K562 (cell line): ENCODE results near the gene ADORA2B. TPM values are rescaled to one million over a fixed set of nuclear protein-coding genes. Genes with fewer than 3 reads are reported as not detected.

Source experiments
- CREB5 ChIP-seq: fragments of 250-450 bp; sonication (Bioruptor Pico); IDR thresholded peaks from 2 replicates; pipeline ENCODE4 v1.5.0; 2020; ENCODE audit warnings: mild to moderate bottlenecking
- ETS2 ChIP-seq: IDR thresholded peaks from 2 replicates; pipeline ENCODE4 v1.6.1; 2016; ENCODE audit warnings: borderline replicate concordance, missing genetic modification characterization, mild to moderate bottlenecking, moderate library complexity, missing compliant biosample characterization; ENCODE audit not compliant: poor library complexity, severe bottlenecking
- ETV5 ChIP-seq: sonication (generic); formaldehyde crosslinking; IDR thresholded peaks from 2 replicates; pipeline ENCODE4 v1.4.0; 2020; ENCODE audit warnings: low read depth, mild to moderate bottlenecking, missing genetic modification reagents
- GATAD2B ChIP-seq: fragments of 450-650 bp; IDR thresholded peaks from 2 replicates; pipeline ENCODE4 v1.6.1; 2017; ENCODE audit warnings: mild to moderate bottlenecking, borderline replicate concordance
- MBD2 ChIP-seq: sonication (generic); IDR thresholded peaks from 2 replicates; pipeline ENCODE4 v1.6.1; 2016; ENCODE audit warnings: low read depth, borderline replicate concordance
- MCM3 ChIP-seq: fragments of 450-650 bp; IDR thresholded peaks from 2 replicates; pipeline ENCODE4 v1.6.1; 2016
- NFXL1 ChIP-seq: fragments of 450-650 bp; formaldehyde crosslinking; IDR thresholded peaks from 2 replicates; pipeline ENCODE4 v1.4.0; 2021; ENCODE audit warnings: mild to moderate bottlenecking
- PCBP2 ChIP-seq: fragments of 200-400 bp; formaldehyde crosslinking; IDR thresholded peaks from 2 replicates; pipeline ENCODE4 v1.6.1; 2018; ENCODE audit warnings: low read length, low read depth, mild to moderate bottlenecking, moderate library complexity; ENCODE audit not compliant: poor library complexity, severe bottlenecking
- RBBP5 ChIP-seq: fragments of 200-600 bp; sonication (generic); IDR thresholded peaks from 2 replicates; pipeline ENCODE4 v1.6.1; 2012; ENCODE audit warnings: borderline replicate concordance, mild to moderate bottlenecking, low read length, control low read depth, inconsistent platforms; ENCODE audit not compliant: insufficient read depth, poor library complexity, severe bottlenecking
- SMARCC2 ChIP-seq: fragments of 450-650 bp; IDR thresholded peaks from 2 replicates; pipeline ENCODE4 v1.6.1; 2017; ENCODE audit warnings: antibody characterized with exemption, moderate library complexity, mild to moderate bottlenecking, low read depth
- SRF ChIP-seq, 2 experiments: fragments of 250-450, 450-650 bp in 1 of 2; sonication (Bioruptor Pico) in 1 of 2; sonication (generic) in 1 of 2; formaldehyde crosslinking; IDR thresholded peaks; 2 replicates each; pipeline versions ENCODE4 v1.5.0 to v1.5.1; 2020 to 2022; ENCODE audit warnings: mild to moderate bottlenecking in 1 of 2, missing genetic modification reagents in 1 of 2
- ZBTB33 ChIP-seq: sonication (generic); formaldehyde crosslinking; IDR thresholded peaks from 2 replicates; pipeline ENCODE4 v1.8.1; 2023; ENCODE audit warnings: mild to moderate bottlenecking, missing genetic modification reagents
- ZEB2 ChIP-seq: fragments of 450-650 bp; IDR thresholded peaks from 2 replicates; pipeline ENCODE4 v1.6.1; 2016
- ZFP1 ChIP-seq: fragments of 450-650 bp; formaldehyde crosslinking; IDR thresholded peaks from 2 replicates; pipeline ENCODE4 v1.4.0; 2020; ENCODE audit warnings: mild to moderate bottlenecking, mixed read lengths
- ZNF347 ChIP-seq: fragments of 450-650 bp; formaldehyde crosslinking; IDR thresholded peaks from 2 replicates; pipeline ENCODE4 v1.4.0; 2020; ENCODE audit warnings: low read depth, mild to moderate bottlenecking, moderate library complexity
- ZNF707 ChIP-seq: fragments of 250-450 bp; sonication (Bioruptor Pico); conservative IDR thresholded peaks from 2 replicates; pipeline ENCODE4 v1.8.0; 2022; ENCODE audit warnings: inconsistent platforms, mild to moderate bottlenecking, moderate library complexity
- ZNF830 ChIP-seq: fragments of 250-450 bp; sonication (Bioruptor Pico); IDR thresholded peaks from 2 replicates; pipeline ENCODE4 v1.5.0; 2021; ENCODE audit warnings: mild to moderate bottlenecking
- polyA plus RNA-seq, 8 experiments: library from polyadenylated mRNA; depleted of rRNA in 4 of 8; stranded (reverse) in 5 of 8; unstranded in 3 of 8; fragments of >200 nt; fragmentation: Nextera tagmentation in 2 of 8; fragmentation: Illumina TruSeq in 1 of 8; extraction: Ambion mirVana in 2 of 8; extraction: Trizol in 1 of 8; gene quantifications; 2 replicates each; pipeline versions ENCODE4 v1.2.1 to v1.2.3, GENCODE V29; 2011 to 2014; ENCODE audit warnings: inconsistent platforms in 1 of 8, missing spikeins in 1 of 8
- total RNA-seq, 7 experiments: library from RNA; depleted of rRNA in 6 of 7; stranded (reverse); fragments of >200 nt in 6 of 7; fragmentation: Illumina TruSeq in 2 of 7; extraction: Trizol in 2 of 7; gene quantifications; 2 replicates each; pipeline versions ENCODE4 v1.2.1 to v1.2.3, GENCODE V29; 2011 to 2021; ENCODE audit warnings: low replicate concordance in 1 of 7
- TF ChIP-seq, protein P1 (sequence below): fragments of 250-450 bp; sonication (Bioruptor Pico); IDR thresholded peaks from 2 replicates; pipeline ENCODE4 v1.5.0; 2021
- TF ChIP-seq, protein P2 (sequence below): fragments of 250-450 bp; sonication (Bioruptor Pico); IDR thresholded peaks from 2 replicates; pipeline ENCODE4 v1.9.0; 2021; ENCODE audit warnings: mild to moderate bottlenecking
- TF ChIP-seq, protein P3 (sequence below): fragments of 250-450 bp; sonication (Bioruptor Pico); IDR thresholded peaks from 2 replicates; pipeline ENCODE4 v1.8.0; 2021; ENCODE audit warnings: borderline replicate concordance, mild to moderate bottlenecking, moderate library complexity; ENCODE audit not compliant: poor library complexity, severe bottlenecking

ADORA2B gene
- total and polyA plus RNA-seq, 9 of the 15 experiments (the other 6 are each of a cell fraction or from before 2014, with no cell fraction given): 6.4 to 16.6 (median 10.5) TPM

GRCh38 chr17:15944759-15945526 lies at the start of gene ADORA2B (continued):
- no peak for TF ChIP-seq ZBTB33 (CRISPR knock-in tag)
- TF ChIP-seq, protein P1, sequence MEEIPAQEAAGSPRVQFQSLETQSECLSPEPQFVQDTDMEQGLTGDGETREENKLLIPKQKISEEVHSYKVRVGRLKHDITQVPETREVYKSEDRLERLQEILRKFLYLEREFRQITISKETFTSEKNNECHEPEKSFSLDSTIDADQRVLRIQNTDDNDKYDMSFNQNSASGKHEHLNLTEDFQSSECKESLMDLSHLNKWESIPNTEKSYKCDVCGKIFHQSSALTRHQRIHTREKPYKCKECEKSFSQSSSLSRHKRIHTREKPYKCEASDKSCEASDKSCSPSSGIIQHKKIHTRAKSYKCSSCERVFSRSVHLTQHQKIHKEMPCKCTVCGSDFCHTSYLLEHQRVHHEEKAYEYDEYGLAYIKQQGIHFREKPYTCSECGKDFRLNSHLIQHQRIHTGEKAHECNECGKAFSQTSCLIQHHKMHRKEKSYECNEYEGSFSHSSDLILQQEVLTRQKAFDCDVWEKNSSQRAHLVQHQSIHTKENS: no peak
- no peak for TF ChIP-seq SRF (CRISPR knock-in tag; IDR thresholded peaks at IDR 0.05)
- TF ChIP-seq MBD2: no peak
- no peak for TF ChIP-seq ETV5 (CRISPR knock-in tag)
- no peak for TF ChIP-seq ZEB2
- TF ChIP-seq MCM3: no peak
- no peak for TF ChIP-seq GATAD2B
- TF ChIP-seq CREB5: no peak
- TF ChIP-seq ZNF347 (CRISPR knock-in tag): no peak
- peak; percentile 63 for TF ChIP-seq RBBP5
- TF ChIP-seq ZNF707 (CRISPR knock-in tag): no peak
- TF ChIP-seq ETS2 (tag): no peak
- TF ChIP-seq, protein P2, sequence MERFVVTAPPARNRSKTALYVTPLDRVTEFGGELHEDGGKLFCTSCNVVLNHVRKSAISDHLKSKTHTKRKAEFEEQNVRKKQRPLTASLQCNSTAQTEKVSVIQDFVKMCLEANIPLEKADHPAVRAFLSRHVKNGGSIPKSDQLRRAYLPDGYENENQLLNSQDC (CRISPR knock-in tag): no peak
- TF ChIP-seq, protein P3, sequence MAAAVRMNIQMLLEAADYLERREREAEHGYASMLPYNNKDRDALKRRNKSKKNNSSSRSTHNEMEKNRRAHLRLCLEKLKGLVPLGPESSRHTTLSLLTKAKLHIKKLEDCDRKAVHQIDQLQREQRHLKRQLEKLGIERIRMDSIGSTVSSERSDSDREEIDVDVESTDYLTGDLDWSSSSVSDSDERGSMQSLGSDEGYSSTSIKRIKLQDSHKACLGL (CRISPR knock-in tag): no peak
- no peak for TF ChIP-seq ZNF830 (CRISPR knock-in tag)
- no peak for TF ChIP-seq ZFP1 (CRISPR knock-in tag)
- no peak for TF ChIP-seq SMARCC2
- TF ChIP-seq NFXL1 (CRISPR knock-in tag): no peak
- TF ChIP-seq PCBP2: no peak
